ENCODE measurements around the gene MTCP1.

MTCP1 gene

GRCh38 chrX:155054255-155054654, 16.7 kb downstream of the MTCP1 start:
- DNase-seq (ENCODE audit: low read depth in 4 of 4, low spot score in 1 of 4): no peak

GRCh38 chrX:155053656-155054055, 17.3 kb downstream of the MTCP1 start:
- no peak for DNase-seq (ENCODE audit: low read depth in 4 of 4, low spot score in 1 of 4)

GRCh38 chrX:155052738-155053498, 18.0 kb downstream of the MTCP1 start:
- DNase-seq (ENCODE audit: low read depth in 4 of 4, low spot score in 1 of 4): no peak

GRCh38 chrX:155048977-155049619, 21.8 kb downstream of the MTCP1 start:
- no peak for DNase-seq (ENCODE audit: low read depth in 4 of 4, low spot score in 1 of 4)

- no peak for DNase-seq (ENCODE audit: low read depth in 4 of 4, low spot score in 1 of 4)
Measured at GRCh38 chrX:155046811-155047528, 24.0 kb downstream of the MTCP1 start.

GRCh38 chrX:155046129-155046810, 24.7 kb downstream of the MTCP1 start:
- DNase-seq (ENCODE audit: low read depth in 4 of 4, low spot score in 1 of 4): no peak

GRCh38 chrX:155035688-155036087, 35.2 kb downstream of the MTCP1 start:
- no peak for DNase-seq (ENCODE audit: low read depth in 4 of 4, low spot score in 1 of 4)

GRCh38 chrX:155031657-155032056, 39.3 kb downstream of the MTCP1 start:
- no peak for DNase-seq (ENCODE audit: low read depth in 4 of 4, low spot score in 1 of 4)

GRCh38 chrX:155028877-155029291, 42.1 kb downstream of the MTCP1 start:
- no peak for DNase-seq (ENCODE audit: low read depth in 4 of 4, low spot score in 1 of 4)

GRCh38 chrX:155028129-155028528, 42.8 kb downstream of the MTCP1 start:
- no peak for DNase-seq (ENCODE audit: low read depth in 4 of 4, low spot score in 1 of 4)

GRCh38 chrX:155027509-155028066, 43.3 kb downstream of the MTCP1 start:
- no peak for DNase-seq (ENCODE audit: low read depth in 4 of 4, low spot score in 1 of 4)

- peak; percentile 64 to 80 (median 72) for DNase-seq (ENCODE audit: low read depth in 4 of 4, low spot score in 1 of 4)
Measured at GRCh38 chrX:155026727-155027508, 44.0 kb downstream of the MTCP1 start, which contains the start of gene FUNDC2. FUNDC2 (plus strand) TSS chrX:155026844; CDS start chrX:155026939, 95 bp downstream.

GRCh38 chrX:155026420-155026726, 44.6 kb downstream of the MTCP1 start:
- DNase-seq (ENCODE audit: low read depth in 4 of 4, low spot score in 1 of 4): no peak

GRCh38 chrX:155023907-155024833, 46.8 kb downstream of the MTCP1 start:
- no peak for DNase-seq (ENCODE audit: low read depth in 4 of 4, low spot score in 1 of 4)

GRCh38 chrX:155022585-155022984, 48.4 kb downstream of the MTCP1 start, which contains the start of gene F8:
F8 (minus strand) TSS chrX:155022723; CDS start chrX:155022552, 171 bp downstream.
- no peak for DNase-seq (ENCODE audit: low read depth in 4 of 4, low spot score in 1 of 4)

- no peak for DNase-seq (ENCODE audit: low read depth in 4 of 4, low spot score in 1 of 4)
Measured at GRCh38 chrX:155020591-155020990, 50.3 kb downstream of the MTCP1 start.
